Kidney epithelial cell (primary cell): ENCODE data around the gene IGFBP2. TPM values are rescaled to one million over a fixed set of nuclear protein-coding genes. Genes with fewer than 3 reads are reported as not detected.
A peak's percentile ranks its signal among the peaks of the same experiment; 100 is the strongest.

Experiments
- DNase-seq: peaks from one replicate; pipeline ENCODE4 v3.0.0-alpha.2; 2010; ENCODE audit warnings: low read depth
- H3K27me3 ChIP-seq: 2 replicates; pipeline ENCODE4 v1.6.0; 2011; ENCODE audit warnings: low read length; ENCODE audit not compliant: control insufficient read depth, insufficient read depth
- H3K36me3 ChIP-seq: 2 replicates; pipeline ENCODE4 v1.5.1; 2011; ENCODE audit warnings: low read length; ENCODE audit not compliant: control insufficient read depth, insufficient read depth
- H3K4me3 ChIP-seq: 2 replicates; pipeline ENCODE4 v1.5.1; 2011; ENCODE audit warnings: low read depth, mild to moderate bottlenecking, control low read depth, low read length
- CTCF ChIP-seq: IDR thresholded peaks from 2 replicates; pipeline ENCODE4 v1.5.1; 2011; ENCODE audit warnings: mild to moderate bottlenecking, moderate library complexity, low read length, control low read depth, inconsistent platforms; ENCODE audit not compliant: insufficient read depth, poor library complexity, severe bottlenecking
- total RNA-seq: library from RNA; depleted of rRNA; stranded (reverse); fragments of >200 nt; gene quantifications from 2 replicates; pipeline ENCODE4 v1.2.3, GENCODE V29; 2015

IGFBP2 gene
- total RNA-seq, 1 donor from 2014 or later: 298 TPM

- no peak for TF ChIP-seq CTCF
- Histone ChIP-seq H3K36me3 (no peaks in the 10 kb centered on the region), H3K27me3 (no peaks in the 10 kb centered on the region), H3K4me3 (peak overlapping the region; percentile 49)
- DNase-seq: no peak
Observed at GRCh38 chr2:216634370-216635148, 1.3 kb downstream of the IGFBP2 start.

GRCh38 chr2:216635171-216635570 lies 2.0 kb downstream of the IGFBP2 start:
- no peak for TF ChIP-seq CTCF
- no peaks in the 10 kb centered on the region for H3K27me3 ChIP-seq
- H3K36me3 ChIP-seq: no peaks in the 10 kb centered on the region
- no peak for DNase-seq
- H3K4me3 ChIP-seq: peak overlapping the region; percentile 49

- TF ChIP-seq CTCF: no peak
- Histone ChIP-seq H3K36me3 (no peaks in the 10 kb centered on the region), H3K4me3 (peak overlapping the region; percentile 49), H3K27me3 (no peaks in the 10 kb centered on the region)
- DNase-seq: no peak
Observed at GRCh38 chr2:216635701-216636550, 2.7 kb downstream of the IGFBP2 start.

- Histone ChIP-seq H3K4me3 (peak overlapping the region; percentile 49), H3K36me3 (no peaks in the 10 kb centered on the region), H3K27me3 (no peaks in the 10 kb centered on the region)
- DNase-seq: peak; percentile 44
- no peak for TF ChIP-seq CTCF
Observed at GRCh38 chr2:216636551-216637450, 3.6 kb downstream of the IGFBP2 start.

GRCh38 chr2:216637472-216637871 lies 4.3 kb downstream of the IGFBP2 start:
- no peak for DNase-seq
- H3K36me3 ChIP-seq: no peaks in the 10 kb centered on the region
- TF ChIP-seq CTCF: no peak
- H3K27me3 ChIP-seq: no peaks in the 10 kb centered on the region
- H3K4me3 ChIP-seq: no peak overlapping the region
